NK-92 (cell line): Measurements from ENCODE around the gene WNT7B.

Source experiments
- DNase-seq: peaks from one replicate; lab custom pipeline; 2025; ENCODE audit not compliant: unreplicated experiment; lab: John Stamatoyannopoulos, UW

The WNT7B gene

DNA sequence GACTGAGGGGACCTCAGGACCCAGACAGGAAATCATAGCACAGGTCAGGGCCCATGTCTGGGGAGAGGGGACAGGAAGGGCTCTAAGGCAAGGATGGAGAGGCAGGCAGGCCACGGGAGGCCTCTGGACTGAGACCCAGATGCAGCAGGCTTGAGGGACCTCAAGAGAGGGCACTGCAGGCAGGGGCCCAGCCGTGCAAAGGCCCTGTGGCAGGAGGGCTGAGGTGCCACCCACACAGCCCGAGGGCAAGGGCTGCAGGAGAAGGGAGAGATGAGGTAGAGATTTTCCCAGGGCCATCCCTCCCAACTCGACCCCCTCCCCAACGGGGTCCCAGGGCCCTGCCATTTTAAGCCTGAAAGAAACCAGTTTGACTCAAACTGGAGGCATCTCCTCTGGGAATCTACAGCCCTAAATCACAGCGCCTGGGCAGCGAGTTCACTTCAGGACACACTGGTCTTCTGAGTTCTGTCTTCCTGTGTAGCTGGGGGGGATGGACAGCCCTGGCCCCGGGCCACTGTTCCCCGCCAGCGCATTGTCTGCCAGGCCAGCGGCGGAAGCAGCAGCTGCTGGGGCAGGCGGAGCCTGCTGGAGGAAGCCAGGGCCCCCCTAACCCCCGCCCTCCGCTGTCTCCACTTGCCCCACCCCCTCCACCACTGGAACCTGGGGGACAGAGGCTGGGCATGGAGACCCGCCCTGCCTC, 20.3 kb upstream of the WNT7B start:
- no peak for DNase-seq

DNA sequence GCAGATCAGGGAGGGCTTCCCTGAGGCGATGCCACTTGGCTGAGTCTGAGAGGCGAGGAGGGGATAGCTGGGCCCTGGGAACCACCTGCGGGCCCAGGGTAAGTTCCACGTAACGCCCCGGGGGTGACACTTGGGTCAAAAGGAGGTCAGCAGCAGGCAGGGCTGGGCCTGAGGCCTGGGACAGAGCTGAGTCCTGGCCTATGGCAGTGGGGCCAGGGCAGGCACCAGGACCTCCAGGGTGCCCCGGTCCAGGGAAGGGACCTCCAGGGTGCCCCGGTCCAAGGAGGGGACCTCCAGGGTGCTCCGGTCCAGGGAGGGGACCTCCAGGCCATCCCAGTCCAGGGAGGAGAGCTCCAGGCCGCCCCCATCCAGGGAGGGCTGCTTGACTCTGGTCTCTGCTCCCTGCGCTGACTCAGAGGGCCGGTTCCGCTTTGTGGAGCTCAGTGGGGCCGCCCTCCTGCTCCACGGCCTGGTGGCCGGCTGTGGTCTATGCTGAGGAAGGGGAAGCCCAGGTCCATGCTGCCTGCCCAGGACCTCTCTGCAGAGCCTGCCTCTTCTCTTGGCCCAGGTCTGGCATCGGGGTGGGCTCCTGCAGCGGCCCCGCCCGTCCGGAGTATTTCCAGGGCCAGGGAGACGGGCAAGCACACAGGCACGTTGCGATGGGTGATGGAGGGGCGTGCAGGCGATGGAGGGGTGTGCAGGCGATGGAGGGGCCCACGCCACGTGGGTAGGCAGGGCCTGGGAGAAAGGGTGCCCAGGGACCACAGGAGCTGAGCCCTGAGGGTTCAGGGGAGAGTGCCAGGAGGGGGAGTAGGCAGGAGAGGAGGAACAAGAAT, 19.5 kb upstream of the WNT7B start:
- DNase-seq: no peak

DNA sequence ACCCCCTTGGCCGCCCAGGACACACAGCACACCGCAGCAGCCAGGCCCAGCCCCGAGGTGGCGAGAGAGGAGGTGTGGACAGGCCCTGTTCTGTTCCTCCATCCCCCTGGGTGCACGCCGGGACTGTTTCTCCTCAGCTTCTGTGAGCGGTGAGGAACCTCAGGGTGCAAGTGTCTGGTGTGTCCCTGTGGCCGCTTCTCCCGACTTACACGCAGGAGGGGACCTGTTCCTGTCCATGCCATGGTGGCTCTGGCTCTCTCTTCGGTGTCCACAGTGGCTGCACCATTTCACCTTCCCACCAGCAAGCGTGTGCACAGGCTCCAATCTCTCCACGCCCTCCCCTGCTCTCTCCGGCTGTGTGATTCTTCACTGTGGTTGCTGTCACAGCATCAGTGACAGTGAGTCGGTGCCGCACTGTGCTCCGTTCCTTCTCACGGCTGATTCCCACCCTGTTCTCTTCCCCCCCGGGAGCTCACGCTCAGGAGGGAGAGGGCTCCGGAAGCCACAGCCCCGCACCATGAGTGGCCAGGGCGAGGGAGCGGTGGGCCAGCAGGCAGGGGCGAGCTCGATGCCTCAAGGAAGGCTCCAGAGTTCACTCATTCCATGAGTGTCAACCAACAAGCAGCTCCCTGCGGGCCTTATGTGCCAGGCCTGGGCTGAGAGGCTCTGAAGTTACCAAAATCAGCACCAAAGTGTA, 18.6 kb upstream of the WNT7B start:
- DNase-seq: no peak

DNA sequence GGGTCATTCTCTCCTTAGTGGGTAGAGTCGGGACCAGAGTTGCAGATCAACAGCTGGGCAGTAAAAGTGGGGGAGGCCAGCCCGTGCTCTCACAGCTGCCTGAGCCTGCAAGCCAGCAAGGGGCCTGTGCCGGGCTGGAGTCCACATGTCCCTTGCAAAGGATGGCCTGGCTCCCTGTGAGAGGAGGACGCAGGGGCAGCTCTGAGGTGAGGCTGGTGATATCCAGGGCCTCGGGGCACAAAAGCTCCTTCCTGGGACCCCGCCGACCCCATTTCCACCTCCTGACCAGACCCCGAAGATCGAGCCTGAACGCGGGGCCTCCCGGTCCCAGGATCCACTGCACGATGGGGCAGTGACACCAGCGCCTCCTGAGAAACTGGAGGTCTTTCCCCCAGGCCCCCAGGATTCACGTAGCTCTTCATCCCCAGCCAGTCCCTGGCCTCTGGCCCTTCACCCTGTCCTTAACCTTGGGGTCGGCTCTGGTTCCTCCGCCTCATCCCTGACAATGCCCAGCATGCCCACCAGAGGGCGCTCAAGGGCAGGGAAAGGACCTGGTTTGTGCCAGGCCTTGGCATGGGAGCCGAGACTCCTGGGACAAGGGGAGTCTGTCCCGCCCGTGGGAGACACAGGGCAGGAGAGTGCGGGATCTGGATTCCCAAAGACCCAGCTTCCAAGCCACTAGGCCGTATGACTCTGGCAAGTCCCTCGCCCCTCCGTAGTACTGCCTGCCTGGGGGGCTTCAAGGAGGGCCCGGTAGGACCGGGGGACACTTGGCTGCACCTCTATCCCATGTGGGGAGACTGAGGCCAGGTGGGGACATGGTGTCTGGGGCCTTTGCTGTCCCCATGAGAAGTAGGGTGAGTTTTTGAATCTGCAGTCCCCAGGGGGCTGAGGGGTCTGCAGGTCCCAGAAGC, 17.8 kb upstream of the WNT7B start:
- DNase-seq: no peak

DNA sequence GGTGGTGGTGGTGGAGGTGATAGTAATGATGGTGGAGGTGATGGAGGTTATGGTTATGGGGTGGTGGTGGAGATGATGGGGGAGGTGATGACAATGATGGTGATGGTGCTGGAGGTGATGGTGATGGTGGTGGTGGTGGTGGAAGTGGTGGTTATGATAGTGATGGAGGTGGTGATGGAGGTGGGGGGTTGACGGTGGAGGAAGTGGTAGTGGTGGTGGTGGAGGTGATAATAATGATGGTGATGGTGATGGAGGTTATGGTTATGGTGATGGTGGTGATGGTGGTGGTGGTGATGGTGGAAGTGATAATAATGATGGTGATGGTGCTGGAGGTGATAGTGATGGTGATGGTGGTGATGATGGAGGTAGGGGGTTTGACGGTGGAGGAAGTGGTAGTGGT, 16.9 kb upstream of the WNT7B start:
- DNase-seq: no peak

DNA sequence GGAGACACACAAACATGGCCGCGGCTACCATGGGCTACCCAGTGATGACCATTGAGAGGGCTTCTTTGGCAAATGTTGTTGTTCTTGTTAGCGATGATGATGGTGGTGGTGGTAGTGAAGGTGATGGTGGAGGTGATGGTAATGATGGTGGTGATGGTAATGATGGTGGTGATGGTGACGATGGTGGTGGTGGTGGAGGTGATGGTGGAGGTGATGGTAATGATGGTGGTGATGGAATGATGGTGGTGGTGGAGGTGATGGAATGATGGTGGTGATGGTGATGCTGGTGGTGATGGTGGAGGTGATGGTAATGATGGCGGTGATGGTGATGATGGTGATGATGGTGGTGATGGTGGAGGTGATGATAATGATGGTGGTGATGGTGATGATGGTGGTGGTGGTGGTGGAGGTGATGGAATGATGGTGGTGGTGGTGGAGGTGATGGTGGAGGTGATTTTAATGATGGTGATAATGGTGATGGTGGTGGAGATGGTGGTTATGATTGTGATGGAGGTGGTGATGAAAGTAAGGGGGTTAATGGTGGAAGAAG, 16.3 kb upstream of the WNT7B start:
- DNase-seq: no peak

DNA sequence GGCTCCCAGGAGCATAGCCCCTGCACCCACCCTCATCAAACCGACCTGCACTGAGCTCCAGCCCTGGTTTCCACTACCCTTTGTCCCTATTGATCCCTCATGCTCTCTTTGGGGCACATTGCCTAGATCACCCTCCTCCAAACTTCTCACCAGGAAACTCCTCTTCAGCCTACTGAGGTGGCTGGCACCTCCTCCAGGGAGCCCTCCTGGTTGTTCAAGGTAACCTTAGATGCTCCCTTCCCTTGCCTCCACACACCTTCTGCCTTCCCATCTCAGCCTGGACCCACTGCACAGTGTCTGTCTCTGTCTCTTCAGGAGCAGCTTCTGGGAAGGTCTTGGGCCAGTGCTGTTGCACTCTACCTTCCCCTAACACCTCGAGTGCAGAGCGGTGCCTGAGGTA, 15.8 kb upstream of the WNT7B start:
- DNase-seq: no peak

DNA sequence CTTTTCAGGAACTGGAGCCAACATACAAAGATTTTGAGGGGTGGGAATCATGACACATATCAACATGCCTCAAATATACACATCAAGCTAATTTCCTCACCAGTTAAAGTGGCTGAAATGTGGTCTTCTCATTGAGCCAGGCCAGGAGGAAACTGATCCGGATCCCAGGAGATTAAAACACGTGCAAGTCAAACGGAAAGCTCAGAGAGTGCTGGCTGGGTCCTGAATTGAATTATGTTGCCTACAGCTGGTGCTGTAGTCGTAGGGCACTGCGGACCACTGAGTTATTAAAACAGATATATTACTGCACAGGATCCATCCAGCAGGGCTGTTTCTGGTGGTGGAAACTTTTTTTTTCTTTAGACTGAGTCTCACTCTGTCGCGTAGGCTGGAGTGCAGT, 14.1 kb upstream of the WNT7B start:
- no peak for DNase-seq

DNA sequence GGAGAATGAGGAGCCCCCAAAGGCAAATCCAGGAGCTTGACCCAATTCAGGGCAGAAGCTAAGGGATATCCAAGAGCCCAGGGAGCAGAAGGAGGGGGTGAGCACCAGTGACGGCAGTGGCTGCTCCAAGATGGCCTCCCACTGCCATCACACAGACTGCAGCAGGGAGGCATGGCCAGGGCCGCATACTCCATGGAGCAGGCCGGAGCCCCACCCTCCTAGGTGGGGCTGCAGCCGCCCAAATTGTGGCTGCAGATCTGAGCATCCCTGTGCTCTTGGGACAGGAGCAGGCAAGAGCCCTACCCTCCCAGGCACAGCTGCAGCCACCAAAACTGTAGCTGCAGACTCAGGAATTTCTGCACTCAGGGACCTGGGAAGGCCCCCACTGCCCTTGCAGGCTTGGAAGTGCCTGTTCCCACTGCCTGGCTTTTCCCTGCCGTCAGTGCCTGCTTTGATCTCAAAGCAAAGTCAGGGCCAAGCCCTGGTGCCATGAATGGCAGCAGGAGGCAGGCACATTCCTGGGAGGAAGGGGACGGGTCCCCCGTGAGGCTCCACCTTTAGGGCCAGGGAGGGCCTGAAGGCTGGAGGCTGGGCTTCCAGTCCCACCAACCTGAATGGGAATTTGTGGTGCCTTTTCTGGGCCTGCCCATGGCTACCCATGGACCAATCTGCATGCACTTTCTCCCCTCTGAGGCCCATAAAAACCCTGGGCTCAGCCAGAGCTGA, 10.3 kb upstream of the WNT7B start:
- DNase-seq: no peak

DNA sequence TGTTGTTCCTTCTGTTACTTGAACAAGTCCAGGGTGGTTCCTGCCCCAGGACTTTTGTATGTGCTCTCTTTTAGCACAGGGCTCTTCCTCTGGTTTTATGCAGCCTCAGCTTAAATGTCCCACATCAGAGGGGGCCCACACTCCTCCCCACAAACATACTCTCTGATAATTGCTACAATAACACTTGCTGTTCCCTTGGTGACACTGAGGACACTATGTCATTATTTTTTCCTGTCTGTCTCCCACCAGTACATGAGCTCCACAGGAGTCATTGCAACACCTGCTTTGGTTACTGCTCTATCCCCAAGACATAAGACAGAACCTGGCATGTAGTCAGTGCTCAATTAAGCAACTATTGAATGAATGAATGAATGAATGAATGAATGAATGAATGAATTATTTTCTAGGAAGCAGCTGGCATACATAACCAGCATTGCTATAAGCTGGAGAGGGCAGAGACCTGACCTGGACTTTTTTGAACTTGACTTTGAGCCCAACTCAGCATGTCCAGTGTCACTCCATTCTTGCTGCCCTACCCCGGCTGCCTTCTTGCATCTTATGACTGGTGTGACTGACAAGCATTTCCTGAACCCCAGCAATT, 7.5 kb upstream of the WNT7B start:
- DNase-seq: no peak

DNA sequence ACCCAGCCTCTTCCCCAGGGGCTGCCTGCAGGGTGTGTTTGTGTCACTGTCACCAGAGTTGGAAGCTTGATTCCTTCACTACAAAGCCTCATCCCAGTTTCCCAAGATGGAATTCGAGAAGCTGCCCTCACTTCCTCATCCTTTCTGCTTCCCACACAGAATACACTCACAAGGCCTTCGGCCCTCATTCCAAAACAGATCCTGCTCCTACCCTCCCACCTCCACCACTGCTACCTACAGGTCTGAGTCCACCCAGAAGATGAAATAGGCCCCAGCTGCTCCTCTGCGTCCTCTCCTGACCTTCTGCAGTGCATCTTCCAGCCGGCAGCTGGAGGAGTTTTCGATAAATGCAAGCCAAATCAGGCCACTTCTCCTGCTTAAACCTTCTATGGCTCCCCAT, 6.8 kb upstream of the WNT7B start:
- no peak for DNase-seq

DNA sequence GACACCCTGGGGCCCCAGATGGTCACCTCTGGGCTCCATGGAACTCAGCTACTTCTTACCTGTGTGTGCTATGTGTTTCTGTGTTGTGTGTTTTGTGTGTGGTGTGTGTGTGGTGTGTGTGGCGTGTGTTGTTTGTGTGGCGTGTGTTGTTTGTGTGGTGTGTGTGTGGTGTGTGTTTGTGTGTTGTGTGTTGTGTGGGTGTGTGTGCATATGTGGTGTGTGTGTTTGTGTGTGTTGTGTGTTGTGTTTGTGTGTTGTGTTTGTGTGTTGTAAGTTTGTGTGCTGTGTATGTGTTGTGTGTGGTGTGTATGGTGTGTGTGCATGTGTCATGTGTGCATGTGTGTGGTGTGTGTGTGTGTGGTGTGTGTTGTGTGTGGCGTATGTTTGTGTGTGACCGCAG, 3.8 kb upstream of the WNT7B start:
- no peak for DNase-seq

DNA sequence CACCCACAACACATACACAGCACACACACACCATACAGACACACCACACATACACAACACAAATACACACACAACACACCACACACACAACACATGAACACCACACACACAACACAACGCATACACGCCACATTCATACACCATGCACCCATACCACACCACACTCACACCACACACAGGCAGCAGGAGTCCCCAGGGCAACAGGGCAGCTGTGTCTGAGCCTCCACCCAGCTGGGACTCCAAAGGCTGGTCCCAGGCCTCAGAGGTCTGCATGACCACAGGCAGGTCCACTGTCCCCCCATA, 3.3 kb upstream of the WNT7B start:
- DNase-seq: no peak

DNA sequence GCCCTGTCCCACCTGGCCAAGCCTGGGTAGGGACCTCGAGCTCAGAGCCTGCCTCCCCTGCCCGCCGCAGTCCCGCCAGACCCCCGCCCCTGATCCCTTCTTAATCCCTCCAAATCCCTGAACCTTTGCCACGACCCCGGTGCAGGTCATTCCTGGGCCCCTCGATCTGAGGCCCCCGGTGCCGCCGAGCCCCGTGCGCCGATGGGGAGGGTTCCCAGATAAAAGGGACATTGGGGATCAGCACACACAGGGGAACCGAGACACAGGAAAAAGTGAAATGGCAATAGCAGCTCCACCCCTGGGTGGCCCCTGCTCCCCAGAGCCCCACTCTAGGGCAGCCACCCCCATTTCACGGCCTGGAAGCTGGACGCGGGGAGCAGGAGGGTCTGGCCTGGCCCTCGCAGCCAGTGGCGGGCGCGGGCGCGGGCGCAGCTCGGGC, 1.3 kb upstream of the WNT7B start:
- DNase-seq: no peak

DNA sequence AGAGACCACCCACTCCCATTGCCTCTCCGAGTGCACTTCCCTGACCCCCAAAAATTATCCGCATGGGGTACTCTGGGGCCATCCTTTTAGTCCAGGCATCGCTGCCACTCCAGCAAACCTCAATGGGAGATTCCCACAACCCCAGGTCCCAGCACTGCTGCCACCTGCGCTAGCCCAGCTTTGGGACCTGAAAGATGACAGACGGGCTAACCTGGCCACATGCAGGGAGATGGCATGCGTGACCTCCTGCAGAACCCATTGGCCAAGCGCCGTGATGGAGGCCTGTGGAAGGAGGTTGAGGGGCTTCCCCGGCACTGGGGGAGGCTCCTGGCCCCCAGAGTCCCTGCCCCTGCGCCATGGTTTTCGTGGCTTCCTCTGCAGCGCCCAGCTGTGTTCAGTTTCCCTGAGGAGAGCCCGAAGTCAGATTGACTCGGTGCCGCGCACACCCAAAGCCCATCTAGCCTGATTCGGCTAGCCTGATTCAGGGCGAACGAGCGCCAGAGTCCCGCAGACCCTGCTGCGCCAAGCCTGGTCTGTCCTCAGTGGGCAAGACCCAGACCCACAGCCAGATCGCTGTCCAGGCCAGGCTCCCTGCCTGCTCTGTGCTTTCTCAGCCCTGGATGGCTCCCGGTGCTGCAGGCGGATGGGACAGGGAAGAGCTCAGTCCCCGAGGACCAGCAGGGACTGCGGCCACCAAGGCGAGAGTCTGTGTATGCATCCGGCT, 751 bp upstream of the WNT7B start:
- DNase-seq: no peak

DNA sequence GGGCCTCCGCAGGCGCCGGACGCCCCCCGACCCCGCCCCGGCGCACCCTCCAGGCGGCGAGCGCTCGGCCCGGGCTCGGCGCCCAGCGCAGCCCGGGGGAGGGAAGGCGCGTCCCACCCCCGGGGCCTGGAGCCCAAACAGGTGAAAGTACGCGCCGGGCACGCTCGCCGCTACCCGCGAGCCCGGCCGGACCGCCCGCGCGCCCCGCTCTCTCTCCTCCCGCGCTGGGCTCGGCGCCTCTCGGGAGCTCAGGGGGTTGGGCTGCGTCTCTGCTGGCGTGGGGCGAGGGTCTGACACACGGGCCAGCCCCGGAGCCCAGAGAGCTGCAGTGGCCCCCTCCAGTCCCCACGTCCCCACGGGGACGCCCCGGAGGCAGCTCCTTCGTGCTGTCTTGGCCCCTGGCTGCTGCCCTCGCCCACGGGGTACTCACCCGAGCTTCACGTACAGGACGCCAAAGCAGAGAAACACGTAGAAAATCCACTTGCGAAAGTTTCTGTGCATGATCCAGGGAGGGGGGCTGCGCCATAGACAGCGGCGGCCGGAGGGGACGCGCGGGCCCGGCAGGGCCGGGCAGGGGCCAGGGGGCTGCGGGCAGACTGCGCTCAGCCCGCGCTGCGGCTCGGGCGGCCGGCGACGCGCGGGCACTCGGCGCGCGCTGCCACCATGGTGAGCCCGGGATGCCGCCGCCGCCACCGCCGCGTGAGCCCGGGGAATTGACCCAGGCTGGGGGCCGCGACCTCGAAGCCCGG, 534 bp downstream of the WNT7B start:
- DNase-seq: no peak

DNA sequence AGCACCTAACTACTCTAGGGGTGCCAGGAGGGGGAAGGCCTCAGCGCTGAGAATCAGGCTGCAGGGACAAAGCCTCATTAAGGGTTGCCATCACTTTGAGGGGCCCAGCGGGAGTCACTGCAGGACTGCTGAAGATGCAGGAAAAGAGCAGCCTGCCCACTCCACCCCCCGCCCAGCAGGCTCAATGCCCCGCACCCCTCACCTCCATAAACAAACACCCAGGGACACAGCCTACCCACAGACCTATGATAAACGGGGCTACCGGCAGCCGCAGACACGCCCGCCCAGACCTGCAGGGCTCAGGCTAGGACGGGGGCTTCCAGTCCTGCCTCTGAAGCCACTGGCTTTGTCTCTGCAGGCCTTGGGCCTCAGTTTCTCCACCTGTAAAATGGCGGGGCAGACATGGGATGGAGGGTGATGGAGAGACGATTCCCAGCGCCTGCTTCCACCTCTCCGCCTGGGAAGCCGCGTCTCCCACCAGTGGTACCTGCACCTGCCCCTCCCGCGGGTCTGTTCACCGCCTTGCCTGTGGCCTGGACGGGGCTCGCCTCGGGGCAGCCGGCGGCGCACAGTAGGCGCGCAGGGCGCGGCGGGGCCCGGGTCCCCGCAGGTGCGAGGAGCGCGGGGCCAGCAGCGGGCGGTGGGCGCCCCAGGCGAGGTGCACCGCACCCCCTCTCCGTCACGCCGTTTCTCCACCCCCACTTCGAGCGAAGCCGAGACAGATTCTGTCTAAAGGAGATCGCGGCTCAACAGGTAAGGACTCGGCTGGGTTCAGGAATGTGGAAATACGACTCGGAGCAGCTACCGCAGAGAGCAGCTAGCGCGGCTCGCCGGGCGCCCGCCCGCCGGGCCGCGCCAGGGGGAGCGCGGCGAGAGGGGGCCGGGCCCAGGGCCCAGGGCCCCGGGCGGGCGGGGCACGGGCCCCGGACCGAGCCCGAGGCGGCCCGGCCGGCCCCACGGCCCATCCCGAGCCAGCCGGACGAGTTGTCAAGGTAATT, 1.5 kb downstream of the WNT7B start:
- no peak for DNase-seq
